HG02798 (cell line): ENCODE data around the gene LIN7B.

Source experiments
- ATAC-seq: cut with Tn5 transposase; IDR thresholded peaks from one replicate; pipeline ENCODE4 v1.9.1; 2021; ENCODE audit warnings: mild to moderate bottlenecking; ENCODE audit not compliant: unreplicated experiment, poor library complexity

The LIN7B gene

GRCh38 chr19:49094505-49095482, 19.4 kb upstream of the LIN7B start:
- no peak for ATAC-seq

- no peak for ATAC-seq
Measured at GRCh38 chr19:49097453-49098288, 16.5 kb upstream of the LIN7B start.

DNA sequence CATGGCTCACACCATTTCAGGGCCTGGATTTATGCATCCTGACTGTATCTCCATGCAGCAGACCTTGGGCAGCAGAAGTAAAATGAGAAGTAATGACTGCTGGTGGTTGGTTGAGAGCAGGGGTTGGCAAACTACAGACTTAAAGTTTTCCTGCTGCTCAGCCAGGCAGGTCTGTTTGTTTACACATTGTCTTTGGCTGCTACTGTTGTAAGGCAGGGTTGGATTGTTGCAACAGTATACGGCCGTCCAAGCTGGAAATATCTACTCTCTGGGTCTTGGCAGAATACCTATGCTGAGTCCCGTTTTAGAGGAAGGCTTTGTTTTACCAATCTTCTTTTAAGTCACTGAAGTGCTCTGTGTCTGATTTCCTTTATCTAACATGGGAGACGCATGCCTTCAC, 15.4 kb upstream of the LIN7B start:
- no peak for ATAC-seq

- ATAC-seq = no peak
Measured at GRCh38 chr19:49101160-49101559, 13.0 kb upstream of the LIN7B start.

GRCh38 chr19:49102303-49102702, 11.9 kb upstream of the LIN7B start:
- no peak for ATAC-seq

GRCh38 chr19:49103331-49104085, 10.7 kb upstream of the LIN7B start:
- ATAC-seq = no peak

DNA sequence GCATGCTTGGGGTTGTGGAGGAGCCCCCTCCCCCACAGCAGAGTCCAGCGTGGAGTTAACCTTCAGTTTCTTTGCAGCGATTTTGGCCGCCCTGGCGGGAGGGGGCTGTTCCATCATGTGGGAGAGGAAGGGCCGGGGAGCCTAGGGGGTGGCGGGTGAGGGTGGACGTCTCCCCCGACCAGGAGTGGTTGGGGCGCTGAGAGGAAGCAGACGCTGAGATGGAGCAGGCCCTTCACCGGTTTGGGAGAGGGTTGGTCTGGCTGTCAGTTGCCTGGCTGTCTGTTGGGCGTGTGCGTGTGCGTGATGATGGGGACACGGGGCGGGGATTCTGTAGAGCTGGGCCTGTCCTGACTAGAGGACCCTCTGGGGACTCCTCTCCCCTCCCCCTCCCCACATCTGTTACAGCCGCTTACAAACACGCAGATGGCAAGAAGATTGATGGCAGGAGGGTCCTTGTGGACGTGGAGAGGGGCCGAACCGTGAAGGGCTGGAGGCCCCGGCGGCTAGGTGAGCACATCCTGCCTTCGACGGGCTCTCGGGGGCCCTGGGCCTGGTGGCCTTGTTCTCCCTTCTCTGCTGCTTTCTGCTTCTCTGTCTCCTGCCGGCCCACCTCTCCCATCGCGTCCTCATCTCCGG, 9.8 kb upstream of the LIN7B start:
- no peak for ATAC-seq

DNA sequence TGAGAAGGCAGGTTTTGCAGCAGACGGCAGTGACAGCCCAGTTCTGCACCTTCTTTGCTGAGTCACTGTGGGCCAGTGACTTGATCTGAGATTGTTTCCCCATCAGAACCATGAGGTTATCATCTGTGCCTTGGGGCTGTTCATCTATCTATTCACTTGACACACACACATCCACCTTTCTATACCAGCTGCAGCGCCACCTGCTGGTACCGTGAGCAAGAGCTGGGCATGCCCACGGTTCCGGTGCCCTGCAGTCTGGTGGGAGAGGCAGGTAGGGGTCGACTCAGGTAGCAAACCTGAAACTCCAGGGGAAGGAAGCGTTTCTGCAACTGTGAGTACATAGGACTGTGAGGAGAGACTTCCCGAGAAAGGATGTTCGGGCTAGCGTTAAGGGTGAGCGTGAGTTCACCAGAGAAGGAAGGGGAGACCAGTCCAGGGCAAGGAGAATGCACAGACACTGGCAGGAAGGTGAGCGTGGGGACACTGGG, 7.5 kb upstream of the LIN7B start:
- ATAC-seq = no peak

GRCh38 chr19:49107625-49108459, 6.3 kb upstream of the LIN7B start:
- ATAC-seq = no peak

DNA sequence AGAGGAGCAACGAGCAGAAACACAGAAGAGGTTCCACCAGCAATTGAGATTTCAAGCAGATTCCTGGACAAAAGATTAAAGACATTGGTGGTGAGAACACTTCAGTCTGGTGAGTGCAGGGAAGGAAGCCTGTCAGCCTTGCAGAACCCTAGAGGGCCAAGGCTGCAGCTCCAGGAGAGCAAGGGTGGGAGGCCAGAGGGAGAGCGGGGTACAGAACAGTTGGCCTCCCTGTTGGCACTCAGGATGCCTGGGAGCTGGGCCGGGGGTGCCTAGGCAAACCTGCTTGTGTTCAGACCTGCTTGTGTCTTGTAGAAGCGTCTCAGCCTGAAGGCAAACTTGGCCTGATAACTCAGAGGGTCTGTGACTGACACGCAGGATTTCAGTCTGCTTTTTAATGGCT, 5.1 kb upstream of the LIN7B start:
- ATAC-seq = no peak

- ATAC-seq = no peak
Measured at GRCh38 chr19:49109569-49110233, 4.5 kb upstream of the LIN7B start.

DNA sequence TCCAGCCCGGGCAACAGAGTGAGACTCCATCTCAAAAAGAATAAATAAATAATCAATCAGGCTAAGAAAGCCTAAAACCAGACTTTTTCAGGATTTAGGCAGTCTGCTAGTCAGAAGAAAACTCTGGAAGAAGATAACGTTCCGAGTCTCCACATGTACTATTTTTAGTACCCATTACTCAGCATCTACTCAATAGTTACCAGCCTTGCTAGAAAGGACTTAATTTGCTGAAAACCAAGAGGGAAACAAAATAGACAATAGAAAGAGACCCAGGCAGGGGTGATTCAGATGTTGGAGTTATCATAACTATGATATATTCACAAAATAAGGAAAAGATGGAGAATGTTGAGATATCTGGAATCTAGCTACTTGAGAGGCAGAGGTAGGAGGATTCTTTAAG, 3.6 kb upstream of the LIN7B start:
- no peak for ATAC-seq

- ATAC-seq = no peak
Measured at GRCh38 chr19:49111218-49111998, 2.8 kb upstream of the LIN7B start.

GRCh38 chr19:49114630-49115363, 627 bp downstream of the LIN7B start:
- no peak for ATAC-seq

DNA sequence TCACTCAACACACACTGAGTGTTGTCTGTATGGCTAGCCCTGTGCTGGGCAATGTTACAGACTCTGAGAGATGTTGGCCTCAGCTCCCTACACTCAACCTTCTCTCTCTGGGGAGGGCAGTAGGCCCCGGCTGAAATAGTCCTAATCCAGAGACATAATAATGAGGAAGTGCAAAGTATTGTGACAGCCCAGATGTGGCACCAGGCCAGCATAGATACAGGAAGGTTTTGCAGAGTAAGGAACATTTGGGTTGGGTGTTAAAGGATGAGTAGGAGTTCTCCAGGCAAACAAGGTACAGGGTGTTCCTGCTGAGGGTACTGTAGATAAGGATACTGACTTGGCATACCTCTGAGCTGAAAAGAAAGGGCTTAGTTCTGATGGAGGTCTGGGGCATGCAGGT, 2.4 kb downstream of the LIN7B start:
- no peak for ATAC-seq

GRCh38 chr19:49117677-49118564, 3.8 kb downstream of the LIN7B start:
- ATAC-seq = no peak
